Suppressor macrophage (primary cell): ENCODE results near the gene TOP1.
"Not testable (repeated sequence)": the region's sequence is repeated elsewhere in the genome, so short reads cannot be mapped to it uniquely, and the experiment has no call there.

Experiments used
- DNase-seq, 4 experiments: peaks; one replicate each; pipeline ENCODE4 v3.0.0-alpha.2; 2020 to 2022

TOP1 gene

DNA sequence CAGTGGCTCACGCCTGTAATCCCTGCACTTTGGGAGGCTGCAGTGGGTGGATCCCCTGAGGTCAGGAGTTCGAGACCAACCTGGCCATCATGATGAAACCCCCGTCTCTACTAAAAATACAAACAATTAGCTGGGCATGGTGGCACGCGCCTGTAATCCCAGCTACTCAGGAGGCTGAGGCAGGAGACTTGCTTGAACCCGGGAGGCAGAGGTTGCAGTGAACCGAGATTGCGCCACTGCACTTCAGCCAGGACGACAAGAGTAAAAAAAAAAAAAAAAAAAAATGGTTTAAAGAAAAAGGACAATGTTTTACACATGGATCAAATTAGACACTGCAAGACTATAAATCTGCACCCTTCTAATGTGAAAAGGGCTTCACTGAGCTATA, 103.8 kb downstream of the TOP1 start:
- DNase-seq = not testable (repeated sequence)

DNA sequence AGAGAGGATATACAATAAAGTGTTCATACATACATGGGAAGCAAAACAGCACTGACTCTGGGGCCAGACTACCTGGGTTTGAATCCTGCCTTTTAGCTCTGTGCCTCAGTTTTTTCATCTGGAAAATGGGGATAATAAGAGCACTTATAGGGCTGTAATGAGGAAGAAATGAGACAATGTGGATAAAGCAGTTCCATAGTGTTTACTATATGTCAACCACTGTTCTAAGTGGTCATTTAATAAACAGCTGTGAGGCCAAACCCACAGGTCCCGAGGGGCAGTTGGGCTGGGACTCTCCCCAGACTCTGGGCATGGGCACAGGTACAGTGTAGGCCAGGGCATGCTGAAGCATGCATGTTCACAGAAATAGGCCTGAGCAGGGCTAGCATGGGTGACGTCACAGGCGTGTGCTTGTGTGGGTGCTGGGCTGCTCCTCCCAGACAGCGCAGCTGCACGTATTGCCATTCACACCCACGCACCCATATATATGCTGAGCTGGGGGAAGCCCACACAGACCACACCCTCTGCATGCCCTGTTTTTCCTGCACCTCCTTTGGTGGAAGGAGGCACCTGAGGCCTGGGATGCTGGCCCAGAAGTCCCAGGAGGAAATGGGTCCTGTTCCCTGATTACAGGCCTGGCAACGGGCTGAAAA, 105.2 kb downstream of the TOP1 start:
- DNase-seq = peak; percentile 43 to 73 (median 69)

DNA sequence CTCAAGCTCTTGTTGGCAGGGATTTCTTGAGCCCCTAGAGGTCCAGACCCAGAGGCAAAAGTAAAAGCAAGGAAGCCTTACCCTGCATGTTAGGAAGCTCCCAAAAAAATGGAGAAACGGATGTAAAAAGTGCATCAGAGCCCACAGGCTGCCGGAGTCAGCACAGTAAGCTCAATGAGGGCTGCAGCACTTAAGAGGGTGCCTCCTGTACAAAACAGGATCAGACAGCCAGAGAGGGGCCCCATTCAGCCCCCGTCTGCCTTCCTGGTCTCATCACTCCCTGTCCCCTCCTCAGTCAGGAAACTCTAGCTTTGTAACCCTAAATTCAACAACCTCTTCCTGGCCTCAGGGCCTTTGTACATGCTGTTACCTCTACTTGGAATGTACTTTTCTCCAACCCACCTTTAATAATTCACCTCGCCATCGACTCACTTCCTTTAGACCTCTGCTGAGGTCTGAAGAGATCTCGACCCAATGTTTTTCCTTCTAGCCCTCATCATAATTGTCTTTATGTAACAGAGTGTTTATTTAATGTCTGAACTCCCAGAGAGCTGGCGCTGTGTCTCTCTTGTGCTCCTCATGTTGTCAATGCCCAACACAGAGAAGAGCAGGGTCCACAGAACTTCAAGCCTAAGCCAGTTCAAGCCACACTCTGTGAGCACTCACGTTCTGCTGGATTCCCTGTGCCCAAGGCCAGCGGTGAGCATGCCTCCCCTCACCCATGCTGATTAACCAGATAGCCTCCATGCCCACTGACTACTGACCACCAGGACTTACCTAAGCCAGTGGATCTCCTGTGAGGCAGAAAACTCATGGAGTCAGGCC, 106.0 kb downstream of the TOP1 start:
- no peak for DNase-seq

DNA sequence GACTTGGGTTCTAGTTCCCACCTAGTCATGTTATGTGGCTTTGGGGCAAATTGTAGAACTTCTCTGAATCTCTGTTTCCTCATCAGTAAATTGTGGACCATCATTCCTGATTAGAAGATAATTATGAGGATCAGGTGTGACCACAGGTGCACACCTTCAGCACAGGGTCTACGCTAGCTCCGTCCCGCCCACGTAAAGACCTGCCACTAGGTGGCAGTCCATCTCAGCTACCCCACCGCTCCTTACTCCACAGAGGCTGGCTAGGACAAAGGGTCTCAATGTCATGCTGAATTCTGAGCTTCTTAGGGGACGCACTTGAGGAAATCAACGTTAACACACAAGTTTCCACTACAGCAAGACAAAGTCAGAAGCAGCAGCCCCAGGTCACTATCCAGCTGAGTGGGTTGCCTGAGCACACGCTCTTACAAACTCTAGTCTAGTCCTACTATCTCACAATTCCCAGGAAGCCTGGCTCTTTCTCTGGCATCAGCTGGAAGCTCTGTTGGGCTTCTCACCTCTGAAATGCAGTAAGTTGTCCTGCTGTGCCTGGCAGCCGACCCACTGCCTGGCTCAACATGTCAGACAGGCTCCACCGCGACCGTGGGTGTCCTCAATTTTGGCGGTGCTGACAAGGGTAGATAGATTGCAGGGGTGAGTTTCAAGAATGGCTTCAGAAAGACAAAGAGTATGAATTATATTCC, 106.7 kb downstream of the TOP1 start:
- peak in 3 of 4 experiments; percentile 24 to 53 (median 42) for DNase-seq

DNA sequence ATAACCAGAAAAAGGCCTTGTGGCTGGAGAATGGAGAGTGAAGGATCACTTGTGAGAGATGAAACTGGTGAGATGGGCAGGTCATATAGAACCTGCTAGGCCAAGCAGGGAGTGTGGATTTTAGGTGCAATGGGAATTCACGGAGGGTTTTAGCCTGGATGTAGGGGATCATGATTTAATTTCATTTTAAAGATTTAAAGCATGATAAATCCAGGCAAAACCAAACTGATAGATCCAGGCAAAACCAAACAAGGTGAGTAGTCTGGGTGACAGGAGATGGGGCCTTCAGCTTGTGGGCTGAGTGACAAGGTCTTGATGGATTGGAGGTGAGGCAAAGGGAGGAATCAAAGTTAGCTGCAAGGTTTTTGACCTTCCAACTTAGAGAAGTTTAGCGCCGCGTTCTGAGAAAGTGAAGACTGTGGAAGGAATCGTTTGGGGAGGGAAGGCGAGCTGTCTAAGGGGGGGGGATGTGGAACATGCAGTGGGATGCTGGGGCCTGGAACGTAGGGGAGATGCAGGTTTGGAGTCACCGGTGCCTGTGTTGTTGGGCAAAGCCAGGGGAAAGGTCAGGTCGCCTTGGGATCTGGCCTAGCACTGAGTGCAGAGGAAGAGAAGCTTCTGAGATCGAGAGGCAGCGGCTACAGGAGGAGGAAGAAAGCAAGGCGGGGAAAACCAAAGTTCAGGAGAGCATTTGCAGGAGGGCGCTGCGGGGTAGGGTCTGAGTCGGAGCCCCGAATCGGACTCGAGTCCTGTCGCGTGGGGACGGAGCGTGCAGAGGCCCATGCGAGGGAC, 107.5 kb downstream of the TOP1 start:
- peak in 3 of 4 experiments; percentile 15 to 45 (median 32) for DNase-seq

DNA sequence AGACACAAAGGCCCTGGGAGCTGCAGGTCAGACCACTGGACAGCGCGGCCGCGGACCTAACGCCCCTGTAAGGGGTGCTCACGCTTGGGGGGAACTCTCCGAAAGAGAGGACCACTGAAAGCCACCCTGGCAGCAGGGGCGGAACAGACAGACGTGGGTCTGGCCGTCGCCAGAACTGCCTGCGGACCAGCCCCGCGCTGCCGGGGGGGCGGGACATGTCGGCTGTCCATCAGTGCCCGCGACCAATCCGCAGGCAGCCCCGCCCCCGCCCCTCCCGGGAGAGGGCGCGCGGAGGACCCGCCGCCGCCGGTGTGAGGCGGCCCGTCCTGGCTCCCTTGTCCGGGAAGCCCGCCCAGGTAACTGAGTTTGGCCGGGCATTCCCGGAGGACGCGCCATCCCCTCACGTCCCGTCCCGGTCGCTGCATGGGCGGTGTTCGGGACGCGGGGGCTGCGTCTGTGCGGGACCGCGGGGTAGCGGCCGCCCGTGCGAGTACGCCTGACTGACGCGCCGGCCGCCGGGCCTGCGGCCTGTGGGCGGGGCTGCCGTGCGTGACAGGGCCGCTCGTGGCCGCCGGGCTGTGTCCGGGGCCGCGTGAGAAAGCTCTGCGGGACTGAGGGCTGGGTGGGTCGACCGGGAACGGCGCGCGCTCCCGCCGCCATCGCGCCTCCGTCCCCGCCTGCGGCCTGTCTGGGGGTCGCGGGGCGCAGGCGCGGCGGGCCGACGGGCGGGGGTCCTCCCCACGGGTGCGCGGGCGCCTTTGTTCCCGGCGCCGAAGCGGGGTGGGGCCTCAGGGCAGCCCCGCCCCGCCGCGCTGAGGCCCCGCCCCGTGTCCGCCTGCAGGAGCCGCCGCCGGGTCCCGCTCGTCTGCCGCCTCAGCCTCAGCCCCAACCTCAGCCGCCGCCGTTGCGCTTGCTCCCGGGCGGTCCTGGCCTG, 108.3 kb downstream of the TOP1 start, which contains the start of gene PLCG1:
PLCG1 (plus strand) TSS at position 864 of the 934 bp plus-strand sequence. CDS start 99 bp downstream, outside the sequence.
- DNase-seq = peak; percentile 83 to 94 (median 88)

DNA sequence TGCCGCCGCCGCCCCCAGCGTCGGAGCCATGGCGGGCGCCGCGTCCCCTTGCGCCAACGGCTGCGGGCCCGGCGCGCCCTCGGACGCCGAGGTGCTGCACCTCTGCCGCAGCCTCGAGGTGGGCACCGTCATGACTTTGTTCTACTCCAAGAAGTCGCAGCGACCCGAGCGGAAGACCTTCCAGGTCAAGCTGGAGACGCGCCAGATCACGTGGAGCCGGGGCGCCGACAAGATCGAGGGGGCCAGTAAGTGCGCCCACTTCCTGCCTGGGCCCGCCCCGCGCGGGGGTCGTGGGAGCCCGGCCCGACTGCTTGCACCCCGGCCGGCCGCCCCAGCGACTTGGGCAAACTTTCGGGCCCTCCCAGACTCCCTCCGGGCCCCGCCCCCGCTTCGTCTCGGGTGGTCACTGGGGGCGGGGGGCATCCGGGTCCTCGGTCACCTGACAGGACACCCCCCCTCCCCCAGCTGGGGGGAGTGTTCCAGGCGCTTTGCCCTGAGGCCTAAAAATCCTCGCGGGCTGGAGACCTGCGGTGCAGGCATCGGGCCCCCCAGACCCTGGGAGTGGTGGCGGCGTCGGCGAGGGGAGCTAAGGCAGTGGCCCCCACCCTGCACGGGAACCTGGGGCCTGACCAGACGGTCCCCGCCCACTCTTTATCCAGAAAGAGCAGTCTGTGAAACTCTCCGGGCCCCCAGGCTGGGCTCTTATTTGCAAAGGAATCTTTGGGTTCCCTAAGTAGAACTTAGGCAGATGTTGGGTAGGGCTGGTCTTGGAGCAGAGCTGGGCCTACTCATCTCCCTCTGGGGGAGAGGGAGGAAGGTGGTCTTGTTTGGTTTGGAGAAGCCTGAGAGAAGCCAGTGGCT, 109.2 kb downstream of the TOP1 start:
- peak in 2 of 4 experiments; percentile 12 to 18 for DNase-seq

DNA sequence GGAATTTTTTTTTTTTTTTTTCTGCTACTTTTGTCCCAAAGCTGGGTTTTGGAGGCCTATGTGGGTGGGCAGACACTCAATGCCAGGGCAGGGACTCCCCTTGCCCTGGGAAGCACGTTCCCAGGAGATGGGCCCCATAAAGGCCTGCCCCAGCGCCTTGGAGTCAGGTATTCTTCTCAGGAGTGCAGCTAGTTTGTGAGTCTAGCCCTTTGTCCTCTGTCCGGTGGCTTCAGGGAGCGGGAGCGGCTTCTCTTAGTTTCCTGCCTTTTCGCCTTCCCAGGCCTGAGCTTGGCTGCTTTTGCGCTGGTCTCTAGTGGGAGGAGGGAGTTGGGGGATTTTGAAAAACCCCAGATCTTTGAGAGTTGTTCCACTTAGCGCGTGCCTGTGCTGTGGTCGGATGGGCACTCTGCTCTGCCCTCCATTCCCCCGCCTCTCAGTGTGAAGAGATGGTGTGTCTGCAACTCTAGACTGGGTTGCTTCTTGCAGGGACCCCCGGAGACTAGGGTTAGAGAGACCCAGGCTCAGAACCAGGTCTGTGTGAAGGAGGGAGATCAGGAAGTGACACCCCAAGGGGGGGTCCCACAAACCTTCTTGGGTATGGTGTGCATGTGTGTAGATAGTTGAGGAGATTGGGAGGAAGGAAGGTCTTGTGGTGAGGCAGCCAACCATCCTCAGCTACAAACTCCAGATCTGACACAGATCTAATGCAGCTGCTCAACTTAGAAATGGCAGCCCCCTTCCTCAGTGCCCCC, 110.0 kb downstream of the TOP1 start:
- DNase-seq = no peak

DNA sequence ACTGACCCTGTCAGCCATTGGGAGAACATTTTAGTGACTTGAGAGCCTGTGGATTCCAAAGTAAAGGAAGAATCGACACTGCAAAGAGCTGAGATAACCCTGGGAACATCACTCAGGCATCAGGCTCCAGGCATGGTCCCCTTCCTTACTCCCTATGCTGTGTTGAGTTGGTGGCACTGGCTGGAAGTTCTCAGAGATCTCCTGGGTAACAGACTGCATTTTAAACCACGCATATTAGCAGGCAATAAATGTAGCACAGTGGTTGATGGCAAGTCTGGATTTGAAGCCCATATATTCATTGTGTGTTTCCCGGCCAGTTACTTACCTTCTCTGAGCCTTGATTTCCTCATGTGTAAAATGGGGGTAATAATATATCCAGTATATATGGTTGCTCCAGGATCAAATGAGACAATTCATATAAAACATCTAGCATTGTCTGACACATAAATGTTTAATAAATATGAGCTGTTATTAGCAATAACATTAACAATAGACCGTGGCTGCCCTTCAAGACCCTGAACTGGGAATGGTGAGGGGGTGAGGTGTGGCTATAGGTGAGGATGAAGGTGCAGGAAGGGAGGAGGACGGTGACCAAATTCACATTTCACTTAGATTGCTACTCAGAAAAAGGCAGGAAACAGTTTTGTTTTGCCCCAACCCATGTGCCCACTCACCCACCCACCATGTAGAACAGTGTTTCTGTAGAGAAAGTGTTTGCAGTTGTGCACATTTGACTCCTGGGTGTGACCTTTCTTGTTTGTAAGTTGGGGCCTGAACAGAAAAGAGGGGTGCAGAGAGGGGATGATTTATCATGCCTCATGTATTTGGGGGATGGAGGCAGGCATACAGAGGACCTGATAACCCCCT, 110.8 kb downstream of the TOP1 start:
- no peak for DNase-seq

DNA sequence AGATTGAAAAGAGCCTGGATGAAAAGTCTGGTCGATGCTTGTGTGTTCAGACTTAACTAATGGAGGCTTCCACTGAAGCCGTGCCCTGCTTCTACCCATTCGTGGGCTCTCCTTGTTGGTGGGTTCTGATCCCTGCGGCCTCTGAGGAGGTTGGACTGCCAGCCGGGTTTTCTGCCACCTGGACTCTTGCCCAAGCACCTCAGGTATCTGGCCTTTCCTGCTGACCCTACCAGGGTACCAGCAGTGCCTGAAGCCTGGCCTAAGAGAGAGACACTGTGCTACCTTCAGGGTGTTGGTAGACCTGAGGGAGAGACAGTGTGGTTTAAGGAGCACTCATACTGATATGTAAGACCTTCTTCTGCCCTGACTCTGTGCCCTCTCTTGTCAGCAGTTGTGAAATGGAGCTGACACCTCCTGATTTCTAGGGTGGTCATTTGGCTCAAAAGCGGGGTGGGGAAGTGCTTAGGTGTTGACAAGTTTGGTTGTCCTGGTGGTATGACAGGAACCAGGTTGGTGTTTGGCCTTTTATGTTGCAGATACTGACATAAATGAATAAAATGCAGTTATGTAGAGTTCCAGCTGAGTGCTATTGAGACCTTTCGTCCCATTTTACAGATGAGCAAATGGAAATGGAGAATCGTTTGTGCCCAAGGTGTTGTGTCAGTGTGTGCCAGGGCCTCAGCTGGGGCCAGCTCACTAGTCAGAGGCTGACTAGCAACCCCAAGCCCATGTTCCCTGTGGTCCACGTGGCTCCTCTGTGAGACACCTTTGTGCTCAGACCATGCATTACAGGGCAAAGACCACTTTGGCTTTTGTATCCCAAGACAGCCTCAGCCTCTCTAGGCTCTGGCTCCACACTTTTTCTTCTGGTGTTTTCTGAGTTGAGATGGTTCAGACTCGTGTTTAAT, 111.9 kb downstream of the TOP1 start:
- DNase-seq = no peak

DNA sequence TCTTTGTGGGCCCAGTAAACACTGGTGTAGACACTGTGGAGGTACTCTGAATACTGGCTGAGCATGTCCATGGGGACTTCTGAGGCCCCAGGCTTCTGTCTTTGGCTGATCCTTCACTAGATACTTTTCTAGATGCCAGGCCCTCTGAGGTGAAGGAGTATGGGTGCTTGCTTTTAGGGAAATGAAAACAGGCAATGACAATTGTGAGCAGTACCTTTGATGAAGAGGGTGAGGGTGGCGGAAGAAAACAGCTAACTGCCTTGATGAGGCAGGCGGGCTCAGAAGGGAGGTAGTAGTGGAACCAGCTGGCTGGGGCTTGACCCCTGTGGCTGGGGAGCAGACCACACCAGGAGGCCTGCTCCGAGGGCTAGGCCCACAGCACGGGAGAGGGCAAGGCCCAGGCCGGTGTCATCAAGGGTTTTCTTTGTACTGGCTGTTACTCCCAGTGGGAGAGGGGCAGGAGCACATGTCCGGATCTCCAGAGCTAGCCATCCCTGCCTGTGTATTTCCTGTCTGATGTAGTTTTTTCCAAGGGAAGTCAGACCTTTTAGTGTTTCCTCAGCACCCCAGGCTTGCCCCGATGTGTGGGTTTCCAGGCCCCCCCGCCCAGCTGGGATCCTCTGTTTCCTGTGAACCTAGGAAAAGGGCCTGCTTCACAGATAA, 112.7 kb downstream of the TOP1 start:
- no peak for DNase-seq

DNA sequence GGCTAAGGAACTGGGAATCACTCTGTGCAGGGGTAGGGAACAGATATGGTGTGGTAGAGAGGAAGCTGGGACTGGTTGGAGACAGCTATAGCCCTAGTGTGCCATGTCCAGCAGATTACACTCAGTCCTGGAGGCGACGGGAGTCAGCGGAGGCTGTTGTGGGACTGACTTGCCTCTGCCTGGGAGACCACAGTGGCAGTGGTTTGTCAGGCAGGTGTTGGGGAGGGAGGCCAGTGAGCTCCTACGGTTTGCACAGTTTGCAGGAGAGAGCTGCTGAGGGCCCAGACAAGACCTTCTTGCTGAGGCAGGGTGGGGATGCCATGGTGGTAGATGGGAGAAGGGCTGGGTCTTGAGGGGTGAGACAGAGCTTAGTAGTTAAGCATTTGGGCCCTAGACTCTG, 113.6 kb downstream of the TOP1 start:
- no peak for DNase-seq

DNA sequence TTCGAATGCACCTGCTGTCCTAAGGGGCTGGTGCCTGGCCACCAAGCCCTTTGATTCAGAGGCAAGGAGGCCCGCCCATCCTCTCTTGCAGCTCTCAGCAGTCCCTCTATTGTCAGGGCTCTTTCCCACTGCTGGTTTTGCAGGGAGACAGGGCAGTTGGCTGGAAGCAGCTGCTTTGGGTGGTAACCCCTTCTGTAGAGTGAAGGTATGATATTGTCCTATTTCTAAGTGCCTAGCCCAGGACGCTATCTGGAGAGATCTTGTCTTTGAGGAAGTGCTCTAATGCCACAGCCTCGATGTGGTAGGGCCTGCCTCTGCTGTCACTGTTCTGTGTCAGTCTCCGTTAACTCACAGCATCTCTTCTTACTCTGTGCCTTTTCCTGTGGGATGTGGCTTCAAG, 114.3 kb downstream of the TOP1 start:
- DNase-seq = peak in 3 of 4 experiments; percentile 15 to 33 (median 33)

DNA sequence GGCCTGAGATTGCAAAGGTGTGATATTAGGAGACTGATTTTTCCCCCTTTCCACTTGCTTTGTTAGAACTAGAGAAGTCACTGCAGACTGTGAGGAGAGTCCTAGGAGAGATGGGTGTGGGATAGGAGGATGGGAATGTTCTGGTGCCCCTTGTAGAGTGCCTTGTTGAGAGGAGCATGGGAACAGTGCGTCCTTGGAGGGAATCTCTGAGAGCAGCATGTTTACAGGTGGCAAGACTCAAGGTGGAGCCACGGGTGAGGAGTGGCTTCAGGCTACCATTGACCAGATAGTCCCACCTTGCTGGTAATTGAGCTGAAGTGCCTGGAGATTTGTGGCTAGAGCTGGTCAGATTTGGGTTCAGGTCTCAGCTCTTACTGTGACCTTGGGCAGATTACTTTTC, 114.7 kb downstream of the TOP1 start:
- no peak for DNase-seq

DNA sequence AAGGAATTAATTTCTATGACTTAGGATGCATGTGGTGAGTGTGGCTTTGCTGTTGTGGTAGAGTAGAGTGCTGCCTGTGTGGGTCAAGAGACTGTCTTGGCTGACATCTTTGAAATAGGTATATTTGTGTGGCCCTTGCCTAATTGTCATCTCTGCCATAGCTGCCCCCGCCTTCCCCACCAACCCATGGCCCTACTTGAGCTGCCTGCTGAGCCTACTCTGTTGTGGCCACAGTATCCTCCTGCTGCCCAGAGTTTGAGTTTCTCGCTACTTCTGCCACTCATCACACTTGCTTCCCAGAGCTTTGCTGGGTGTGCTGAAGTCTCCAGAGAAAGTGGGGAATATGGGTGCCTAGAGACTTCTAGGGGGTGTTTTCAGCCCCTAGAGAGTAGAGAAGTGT, 116.7 kb downstream of the TOP1 start:
- no peak for DNase-seq

DNA sequence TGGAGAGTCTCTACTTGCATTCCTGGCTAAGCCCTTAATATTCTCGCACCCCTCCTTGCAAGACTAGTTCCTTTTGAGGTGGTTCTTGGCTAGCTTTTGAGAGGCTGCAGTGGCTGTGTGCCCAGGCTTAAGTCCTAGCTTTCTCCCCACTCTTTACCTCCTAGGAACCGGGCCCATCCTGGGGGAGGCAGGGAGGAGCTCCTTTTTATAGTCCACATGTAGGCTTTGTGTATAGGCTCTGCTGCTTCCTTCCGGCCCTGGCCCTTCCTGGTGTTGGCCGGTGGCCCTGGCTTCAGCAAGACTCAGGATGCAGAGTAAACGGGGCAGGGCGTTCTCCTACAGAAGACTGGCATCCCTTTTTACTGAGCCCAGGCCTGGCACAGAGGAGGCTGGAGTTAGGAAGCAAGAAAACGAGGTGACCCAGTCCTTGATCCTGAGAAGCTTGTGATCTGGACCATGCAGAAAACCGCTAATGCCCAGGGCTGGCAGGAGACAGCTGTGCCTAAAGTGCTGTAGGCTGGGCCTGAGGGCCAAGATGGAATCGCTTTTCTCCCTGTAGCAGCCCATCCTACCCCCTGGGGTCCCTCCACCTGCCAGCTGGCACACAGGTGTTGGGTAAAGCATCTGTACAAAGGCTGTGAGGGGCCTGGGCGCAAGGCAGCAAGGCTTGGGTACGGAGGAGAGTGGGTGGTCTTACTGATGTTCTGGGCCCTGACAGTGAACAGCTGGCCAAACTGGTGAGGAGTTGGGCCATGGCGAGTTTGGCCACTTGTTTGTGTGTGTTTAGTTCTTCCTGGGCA, 117.4 kb downstream of the TOP1 start:
- no peak for DNase-seq
